GM18519 (cell line): ENCODE data around the gene LRBA.
"Not testable (repeated sequence)": the region's sequence is repeated elsewhere in the genome, so short reads cannot be mapped to it uniquely, and the experiment has no call there.

Experiments
- ATAC-seq: cut with Tn5 transposase; IDR thresholded peaks from one replicate; pipeline ENCODE4 v1.9.1; 2021; ENCODE audit warnings: mild to moderate bottlenecking, moderate library complexity; ENCODE audit not compliant: unreplicated experiment, low FRiP score

Gene LRBA

DNA sequence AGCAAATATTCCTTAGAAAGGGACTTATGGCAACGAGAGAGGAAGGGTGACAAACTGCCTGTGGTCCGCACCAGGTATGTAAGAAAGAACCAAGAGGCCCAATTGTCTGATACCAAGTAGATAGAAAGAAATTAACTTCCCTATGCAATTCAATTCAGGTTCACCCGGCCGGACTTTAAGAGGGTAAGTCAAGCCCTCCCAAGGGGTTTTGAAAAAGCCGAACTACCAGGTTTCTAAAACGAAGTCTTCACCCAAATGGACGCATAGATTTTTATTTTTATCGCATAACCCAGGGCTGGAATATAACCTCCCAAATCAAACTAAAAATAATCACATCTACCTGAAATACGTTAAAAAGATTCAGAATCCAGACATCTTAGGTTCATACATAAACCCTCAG is 434.8 kb downstream of the LRBA start:
- no peak for ATAC-seq

DNA sequence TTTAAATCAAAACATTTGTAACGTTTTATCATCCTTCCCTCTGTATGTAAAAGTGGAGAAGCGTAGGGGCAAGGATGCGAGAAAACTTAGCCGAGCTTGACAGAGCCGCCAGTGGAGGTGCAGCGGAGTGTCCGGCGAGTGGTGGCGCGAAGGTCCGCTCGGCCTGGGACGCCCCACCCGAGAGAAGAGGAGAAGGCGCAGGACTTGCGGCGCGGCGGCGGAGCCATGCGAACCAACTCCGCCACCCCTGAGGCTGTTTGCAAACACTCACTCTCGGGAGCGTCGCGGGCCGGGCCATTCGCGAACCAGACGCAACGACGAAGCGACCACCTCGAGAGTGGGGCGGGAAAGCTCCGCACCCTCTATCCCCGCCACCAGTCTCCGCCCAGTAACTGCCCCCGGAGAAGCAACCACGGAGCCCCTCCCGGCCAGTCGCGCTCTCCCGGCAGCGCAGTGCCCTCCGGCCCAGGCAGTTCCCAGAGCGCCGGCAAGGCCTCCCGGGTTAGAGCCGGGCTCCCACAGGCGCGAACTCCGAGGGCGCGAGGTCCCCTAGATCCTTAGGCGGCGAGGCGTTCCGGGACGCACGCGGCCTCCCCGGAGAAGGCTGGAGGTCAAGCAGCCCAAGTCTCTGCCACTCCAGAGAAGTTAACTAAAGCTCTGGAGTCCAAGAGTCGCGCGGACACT is 435.4 kb downstream of the LRBA start:
- no peak for ATAC-seq

DNA sequence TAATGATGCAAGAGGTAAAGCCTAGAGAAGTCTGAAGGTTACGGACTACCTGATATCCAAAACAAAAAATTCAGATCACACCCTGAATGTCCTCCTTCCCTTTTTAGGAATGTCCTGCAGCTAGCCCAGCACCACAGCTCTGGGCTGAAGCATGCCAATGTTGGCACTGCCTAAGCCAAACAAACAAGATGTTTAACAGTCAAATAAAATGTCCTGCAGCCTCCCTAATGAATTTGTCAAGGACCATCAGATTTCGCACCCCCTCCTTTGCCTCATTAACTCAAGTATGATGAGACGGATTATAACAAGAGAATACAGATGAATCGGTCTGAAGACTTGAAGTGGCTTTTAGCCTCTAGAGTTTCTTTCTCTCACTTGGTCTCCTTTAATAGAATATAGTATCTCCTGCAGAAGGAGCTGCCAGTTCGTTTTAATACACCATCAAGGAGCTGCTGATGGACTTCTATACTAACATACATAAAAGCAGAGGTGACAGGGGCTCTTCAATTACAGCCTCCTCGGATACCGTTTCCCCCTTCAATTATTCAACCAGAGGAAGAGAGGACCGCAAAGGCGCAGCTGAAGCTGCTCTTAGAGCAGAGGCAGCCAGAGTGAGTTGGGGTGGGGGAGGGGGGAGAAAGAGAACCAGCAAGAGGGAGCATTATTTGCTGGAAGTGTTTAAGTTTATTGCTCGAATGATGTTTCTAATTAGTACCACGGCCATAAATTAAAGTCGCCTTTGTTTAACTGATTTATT is 436.2 kb downstream of the LRBA start:
- ATAC-seq: no peak

DNA sequence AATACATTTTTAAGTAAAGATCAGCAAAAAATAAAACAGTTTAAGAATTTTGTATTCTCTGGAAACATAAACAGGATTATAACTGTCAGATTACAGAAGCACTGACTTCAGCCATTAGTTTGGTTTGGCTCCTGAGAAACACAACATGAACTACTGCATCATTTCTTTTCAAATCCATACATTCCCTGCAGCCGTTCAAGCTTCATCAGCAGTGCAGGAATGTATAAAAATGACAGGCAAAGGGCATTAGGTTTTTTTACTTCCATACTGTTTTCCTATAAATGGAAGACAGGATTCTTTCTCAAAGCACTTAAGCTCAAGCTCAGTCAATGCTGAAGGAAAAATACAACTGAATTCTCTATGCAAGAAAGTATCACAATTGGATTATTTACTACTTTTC is 437.3 kb downstream of the LRBA start:
- ATAC-seq: no peak

DNA sequence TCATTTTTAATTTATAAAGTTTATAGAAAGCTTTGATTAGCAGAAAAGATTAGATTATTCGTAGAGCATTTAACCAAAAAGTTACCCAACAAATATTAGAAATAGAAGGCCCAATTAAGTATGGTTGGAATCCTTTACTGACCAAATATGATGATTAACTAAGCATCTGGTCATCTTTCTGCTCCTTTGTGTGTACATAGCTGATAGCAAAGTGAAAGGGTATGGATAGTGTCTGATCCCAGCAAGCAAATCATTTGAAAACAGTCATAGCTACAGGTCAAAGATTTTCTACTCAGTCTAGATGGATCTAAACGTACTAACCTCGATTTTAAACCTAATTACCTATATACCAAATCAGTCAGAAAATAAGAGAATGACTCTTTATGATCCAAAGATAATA is 440.4 kb downstream of the LRBA start:
- no peak for ATAC-seq

DNA sequence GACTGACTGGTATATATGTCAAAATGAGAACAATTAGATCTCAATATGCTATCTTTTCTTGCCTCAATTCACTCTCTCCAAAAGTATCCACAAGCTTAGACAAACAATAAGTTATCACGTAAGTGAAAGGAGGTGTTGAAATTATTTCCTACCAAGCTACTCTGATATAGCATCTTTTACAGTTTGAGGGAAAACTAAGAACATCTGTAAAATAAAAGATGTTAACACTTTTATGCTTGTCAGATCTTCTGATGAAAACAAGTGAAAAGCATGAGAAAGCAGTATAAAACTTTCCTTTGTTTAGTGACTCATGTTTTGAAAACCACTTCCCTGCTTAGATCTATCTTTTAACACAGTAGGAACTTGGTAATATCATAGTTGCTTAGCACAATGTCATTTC is 441.6 kb downstream of the LRBA start:
- ATAC-seq: no peak

DNA sequence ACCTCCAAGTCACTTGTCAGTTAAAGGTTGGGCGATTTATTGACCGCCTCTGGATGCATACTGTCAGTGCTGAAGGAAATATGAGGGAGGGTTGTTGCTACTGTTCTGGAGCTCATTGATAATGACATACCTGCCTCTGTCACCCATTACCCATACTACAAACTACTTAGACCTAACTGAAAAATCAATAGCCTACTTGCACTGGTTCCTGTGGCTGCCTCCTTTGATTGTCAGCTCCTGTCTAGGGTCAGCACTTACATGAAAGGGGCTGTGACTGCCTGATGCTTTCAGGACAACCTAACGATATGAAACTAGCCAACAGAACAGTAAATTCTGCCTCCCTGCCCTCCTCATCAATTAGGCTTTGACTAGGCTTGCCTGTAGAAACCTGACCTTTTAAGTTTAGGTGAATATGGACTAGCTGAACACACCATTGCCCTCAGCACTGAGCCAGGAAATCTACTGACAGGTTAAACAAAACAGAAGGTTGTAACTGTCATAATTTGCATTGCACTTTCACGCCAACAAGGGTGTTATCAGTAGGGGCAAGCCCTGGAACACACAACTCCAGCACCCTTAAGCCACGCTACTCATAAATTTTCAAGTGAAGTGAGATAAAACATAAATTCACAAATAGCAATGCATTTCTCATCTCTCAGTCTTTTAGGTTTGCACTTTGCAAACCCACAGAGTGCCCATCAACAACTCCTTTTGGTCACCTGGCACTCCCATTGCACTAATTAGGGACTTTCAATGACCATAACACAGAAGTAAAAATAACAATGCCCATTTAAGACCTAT is 442.2 kb downstream of the LRBA start:
- ATAC-seq: no peak

DNA sequence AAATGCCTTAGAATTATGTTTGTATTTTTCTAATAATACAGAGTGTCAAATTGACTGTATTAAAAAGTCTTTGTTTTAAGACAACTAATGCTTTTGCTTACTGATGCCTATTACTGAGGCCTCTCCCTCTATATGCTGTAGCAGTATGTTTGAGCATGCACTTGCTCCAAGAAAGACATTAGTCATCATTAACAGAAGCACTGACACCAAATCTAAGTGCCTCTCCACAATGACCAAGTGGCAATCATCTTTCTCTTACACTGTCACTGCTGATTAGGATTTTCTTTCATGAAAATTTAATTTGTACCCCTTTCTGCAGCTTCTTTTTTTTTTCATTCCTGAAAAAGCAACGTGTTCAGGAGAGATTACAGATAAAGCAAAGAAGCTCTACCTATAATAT is 444.2 kb downstream of the LRBA start:
- no peak for ATAC-seq

- ATAC-seq: no peak
Measured at GRCh38 chr4:150569998-150570535, 445.0 kb downstream of the LRBA start.

DNA sequence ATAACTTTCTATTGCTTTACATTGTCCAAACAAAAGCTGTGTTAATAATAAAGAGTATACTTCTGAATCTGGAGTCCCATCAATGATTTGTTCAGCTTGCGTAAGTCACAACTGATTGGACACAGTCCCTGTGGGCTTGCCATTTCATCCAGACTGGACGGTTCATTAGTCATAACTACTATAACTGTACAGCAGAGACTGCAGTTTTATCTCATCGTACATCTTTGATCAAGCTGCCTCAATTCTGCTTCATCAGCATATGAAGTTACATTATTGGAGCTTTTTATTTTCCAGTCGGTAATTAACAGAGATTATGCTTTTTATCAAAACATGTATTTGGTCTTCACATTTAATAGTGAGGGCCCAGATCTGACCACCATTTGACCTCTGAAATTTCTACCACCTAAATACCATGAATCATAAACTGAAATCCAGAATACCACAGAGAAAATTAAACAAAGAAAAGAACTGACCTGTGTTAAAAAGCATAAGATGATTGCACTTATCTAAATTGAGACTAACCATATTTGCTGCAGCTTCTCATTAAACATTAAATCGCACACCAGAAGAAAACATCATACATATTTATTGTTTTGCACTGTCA is 445.6 kb downstream of the LRBA start:
- no peak for ATAC-seq

DNA sequence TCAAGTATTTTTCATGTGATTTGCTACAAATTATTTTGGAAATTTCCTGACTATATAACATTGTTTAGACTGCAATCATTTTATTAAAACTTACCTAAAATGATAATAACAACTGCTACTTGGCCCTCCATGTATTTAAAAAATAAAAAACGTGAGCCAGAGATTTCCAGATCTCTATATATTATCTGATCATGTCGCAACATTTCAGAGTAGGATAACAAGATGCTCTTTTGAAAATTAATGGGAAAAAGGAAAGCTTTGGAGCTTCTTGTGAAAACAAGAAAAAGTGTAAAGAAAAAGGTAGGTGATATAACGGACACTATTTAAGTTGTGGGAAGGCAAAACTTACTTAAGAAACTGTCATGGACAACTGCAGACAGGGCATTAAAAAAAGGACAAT is 448.0 kb downstream of the LRBA start:
- no peak for ATAC-seq

DNA sequence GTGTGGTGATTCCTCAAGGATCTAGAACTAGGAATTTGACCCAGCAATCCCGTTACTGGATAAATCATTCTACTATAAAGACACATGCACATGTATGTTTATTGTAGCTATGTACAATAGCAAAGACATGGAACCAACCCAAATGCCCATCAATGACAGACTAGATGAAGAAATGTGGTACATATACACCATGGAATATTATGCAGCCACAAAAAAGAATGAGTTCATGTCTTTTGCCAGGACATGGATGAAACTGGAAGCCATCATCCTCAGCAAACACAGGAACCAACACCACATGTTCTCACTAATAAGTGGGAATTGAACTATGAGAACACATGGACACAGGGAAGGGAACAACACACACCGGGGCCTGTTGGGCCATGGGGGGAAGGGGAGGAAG is 450.1 kb downstream of the LRBA start:
- ATAC-seq: not testable (repeated sequence)

GRCh38 chr4:150562751-150563150 is 452.3 kb downstream of the LRBA start:
- ATAC-seq: no peak

DNA sequence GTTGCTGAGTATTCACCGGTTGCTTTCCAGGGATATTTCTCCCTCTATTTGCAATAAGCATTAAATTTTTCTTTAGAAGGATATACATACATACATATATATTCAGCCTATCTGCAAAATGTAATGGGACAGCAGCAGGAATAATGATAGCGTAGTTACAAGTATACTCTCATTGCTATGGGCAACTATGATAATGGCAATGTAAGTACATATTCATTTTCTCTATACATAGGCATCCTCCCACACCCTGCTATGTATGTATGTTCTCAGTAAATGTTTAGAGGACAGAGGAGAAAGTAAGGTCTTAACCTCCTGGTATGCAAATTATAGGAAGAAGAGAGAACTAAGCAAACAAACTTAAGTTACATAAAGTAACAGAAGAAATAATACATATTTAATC is 452.8 kb downstream of the LRBA start:
- ATAC-seq: no peak

- ATAC-seq: no peak
Measured at GRCh38 chr4:150561143-150561737, 453.8 kb downstream of the LRBA start.

DNA sequence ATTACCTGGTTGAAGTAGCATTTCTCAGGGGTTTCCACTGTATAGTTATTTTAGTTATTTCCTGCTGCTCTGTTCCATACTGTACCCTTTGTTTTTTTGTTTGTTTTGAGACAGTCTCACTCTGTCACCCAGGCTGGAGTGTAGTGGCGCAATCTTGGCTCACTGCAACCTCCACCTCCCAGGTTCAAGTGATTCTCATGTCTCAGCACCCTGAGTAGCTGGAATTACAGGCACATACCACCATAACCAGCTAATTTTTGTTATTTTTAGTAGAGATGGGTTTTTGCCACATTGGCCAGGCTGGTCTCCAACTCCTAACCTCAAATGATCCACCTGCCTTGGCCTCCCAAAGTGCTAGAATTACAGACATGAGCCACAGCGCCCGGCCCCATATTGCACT is 457.3 kb downstream of the LRBA start:
- not testable (repeated sequence) for ATAC-seq

DNA sequence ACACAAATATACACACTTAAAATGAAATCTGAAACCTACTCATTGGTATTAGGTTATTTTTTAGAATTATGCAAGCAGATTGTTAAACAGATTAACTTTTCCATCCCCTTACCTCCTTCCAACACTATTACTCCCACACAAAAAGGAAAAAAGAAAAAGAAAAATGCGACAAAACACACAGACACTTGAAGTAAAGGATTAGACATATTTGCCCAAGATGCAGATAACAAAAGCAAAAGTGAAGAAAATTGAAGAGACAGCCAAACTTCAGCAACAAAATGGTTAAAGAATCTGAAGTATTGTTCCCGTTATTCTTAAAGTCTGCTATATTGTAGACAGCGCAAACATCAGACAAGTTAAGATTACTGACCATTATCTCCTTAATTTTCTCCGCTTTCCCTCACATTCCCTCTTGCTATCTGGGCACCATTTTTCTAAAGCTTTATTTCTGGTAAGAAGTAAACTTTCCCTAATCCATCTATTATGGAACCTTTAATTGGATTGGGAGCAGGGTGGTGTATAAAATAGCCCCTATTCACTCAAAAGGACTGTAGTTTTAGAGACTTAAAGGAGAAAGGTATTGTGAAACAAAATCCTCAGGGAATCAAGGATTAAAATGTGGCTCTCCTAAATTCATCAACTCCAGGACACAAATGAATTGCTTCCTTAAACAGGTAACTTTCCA is 467.8 kb downstream of the LRBA start:
- ATAC-seq: no peak

- ATAC-seq: no peak
Measured at GRCh38 chr4:150546286-150546685, 468.8 kb downstream of the LRBA start.

DNA sequence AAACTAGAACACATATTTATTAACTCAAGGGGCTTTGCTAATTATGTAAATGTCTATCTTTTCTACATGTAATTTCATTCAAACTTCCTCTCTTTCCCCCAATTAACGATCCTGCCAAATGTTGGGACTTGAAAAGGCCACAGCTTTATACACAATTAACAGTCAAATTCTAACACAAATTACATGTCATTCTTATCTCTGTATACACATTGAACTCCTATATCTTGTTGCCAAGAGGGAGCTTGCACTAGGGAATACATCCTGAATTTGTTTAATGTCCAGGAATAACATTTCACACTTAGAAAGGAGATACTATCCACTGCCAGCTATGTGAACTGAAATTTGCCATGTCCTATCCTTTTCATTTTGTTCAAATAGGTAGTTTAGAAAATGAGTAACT is 472.0 kb downstream of the LRBA start:
- no peak for ATAC-seq

GRCh38 chr4:150541681-150542080 is 473.4 kb downstream of the LRBA start:
- ATAC-seq: no peak
